GM18909 (cell line): ENCODE results near the gene MRPL52.
"Not testable (repeated sequence)": the region's sequence is repeated elsewhere in the genome, so short reads cannot be mapped to it uniquely, and the experiment has no call there.

Experiments used
- ATAC-seq: cut with Tn5 transposase; IDR thresholded peaks from one replicate; pipeline ENCODE4 v1.9.1; 2021; ENCODE audit warnings: mild to moderate bottlenecking; ENCODE audit not compliant: unreplicated experiment, poor library complexity

MRPL52 gene

GRCh38 chr14:22829661-22830442 is at the start of gene MRPL52:
TSS of gene MRPL52 (plus strand) at chr14:22829887. CDS start at chr14:22829913, 26 bp downstream.
- peak; percentile 89 for ATAC-seq

GRCh38 chr14:22780105-22780679 is 49.5 kb upstream of the MRPL52 start:
- no peak for ATAC-seq

- no peak for ATAC-seq
Measured at GRCh38 chr14:22780941-22781300, 48.8 kb upstream of the MRPL52 start.

GRCh38 chr14:22781301-22781991 is 48.2 kb upstream of the MRPL52 start:
- no peak for ATAC-seq

- no peak for ATAC-seq
Measured at GRCh38 chr14:22786685-22787084, 43.0 kb upstream of the MRPL52 start.

GRCh38 chr14:22791301-22791700 is 38.4 kb upstream of the MRPL52 start:
- ATAC-seq, result no peak

GRCh38 chr14:22792158-22792557 is 37.5 kb upstream of the MRPL52 start:
- ATAC-seq, result no peak

- not testable (repeated sequence) for ATAC-seq
Measured at GRCh38 chr14:22793550-22793949, 36.1 kb upstream of the MRPL52 start.

GRCh38 chr14:22793976-22794375 is 35.7 kb upstream of the MRPL52 start:
- ATAC-seq, result no peak

- ATAC-seq, result peak; percentile 62
Measured at GRCh38 chr14:22794551-22794951, 35.1 kb upstream of the MRPL52 start.

GRCh38 chr14:22796087-22796707 is 33.5 kb upstream of the MRPL52 start:
- peak; percentile 57 for ATAC-seq

- ATAC-seq, result no peak
Measured at GRCh38 chr14:22797017-22797917, 32.4 kb upstream of the MRPL52 start.

- ATAC-seq, result no peak
Measured at GRCh38 chr14:22798528-22798927, 31.2 kb upstream of the MRPL52 start.

- no peak for ATAC-seq
Measured at GRCh38 chr14:22800346-22800745, 29.3 kb upstream of the MRPL52 start.

- no peak for ATAC-seq
Measured at GRCh38 chr14:22801716-22802115, 28.0 kb upstream of the MRPL52 start.

- ATAC-seq, result peak; percentile 63
Measured at GRCh38 chr14:22802860-22803686, 26.6 kb upstream of the MRPL52 start.

- ATAC-seq, result peak; percentile 53
Measured at GRCh38 chr14:22803687-22803974, 26.1 kb upstream of the MRPL52 start.

GRCh38 chr14:22805235-22805634 is 24.5 kb upstream of the MRPL52 start:
- ATAC-seq, result not testable (repeated sequence)

GRCh38 chr14:22807432-22808087 is 22.1 kb upstream of the MRPL52 start:
- ATAC-seq, result no peak
